HG03039 (cell line): ENCODE measurements around the gene GPC5.
"Not testable (repeated sequence)": the region's sequence is repeated elsewhere in the genome, so short reads cannot be mapped to it uniquely, and the experiment has no call there.

Source experiments
- ATAC-seq: cut with Tn5 transposase; IDR thresholded peaks from one replicate; pipeline ENCODE4 v1.9.1; 2021; ENCODE audit warnings: mild to moderate bottlenecking, moderate library complexity; ENCODE audit not compliant: unreplicated experiment

Gene GPC5

DNA sequence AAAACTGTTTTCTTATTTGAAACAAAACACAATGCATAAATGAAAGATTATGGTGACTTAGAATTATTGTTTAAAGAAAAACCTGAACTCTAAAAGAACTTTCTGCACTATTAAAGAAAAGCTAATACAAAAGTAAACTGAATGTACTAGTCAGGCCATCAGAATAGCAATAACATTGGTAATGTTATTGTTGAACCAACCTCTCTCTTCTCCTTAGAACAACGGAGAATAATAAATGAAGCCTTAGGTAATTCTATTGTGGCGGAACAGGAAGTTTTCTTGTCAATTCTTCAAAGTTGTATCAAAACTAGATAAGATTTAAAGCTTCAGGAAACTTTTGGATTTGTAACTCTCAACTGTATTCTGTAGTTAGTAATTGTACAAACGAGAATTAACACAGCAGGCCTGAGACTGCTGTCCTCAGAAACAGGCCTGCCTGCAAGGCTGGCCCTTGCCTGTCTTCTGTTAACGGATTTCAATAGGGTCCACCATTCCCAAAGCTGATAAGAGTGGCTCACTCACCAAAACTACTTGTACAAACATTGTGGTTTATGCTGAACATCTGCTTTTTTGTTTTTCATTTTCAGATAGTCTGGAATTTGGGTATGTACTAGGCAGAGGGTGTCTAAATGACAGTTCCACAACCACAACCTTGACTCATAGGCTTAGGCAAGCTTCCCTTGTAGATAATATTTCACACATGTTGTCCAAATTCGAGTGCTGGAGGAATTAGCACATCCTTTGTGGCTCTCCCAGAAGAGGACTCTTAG lies 825.8 kb downstream of the GPC5 start:
- no peak for ATAC-seq

GRCh38 chr13:92224825-92225224 lies 826.4 kb downstream of the GPC5 start:
- no peak for ATAC-seq

- ATAC-seq: no peak
These were observed 827.4 kb downstream of the GPC5 start for GRCh38 chr13:92225861-92226260.

GRCh38 chr13:92232871-92233270 lies 834.5 kb downstream of the GPC5 start:
- no peak for ATAC-seq

DNA sequence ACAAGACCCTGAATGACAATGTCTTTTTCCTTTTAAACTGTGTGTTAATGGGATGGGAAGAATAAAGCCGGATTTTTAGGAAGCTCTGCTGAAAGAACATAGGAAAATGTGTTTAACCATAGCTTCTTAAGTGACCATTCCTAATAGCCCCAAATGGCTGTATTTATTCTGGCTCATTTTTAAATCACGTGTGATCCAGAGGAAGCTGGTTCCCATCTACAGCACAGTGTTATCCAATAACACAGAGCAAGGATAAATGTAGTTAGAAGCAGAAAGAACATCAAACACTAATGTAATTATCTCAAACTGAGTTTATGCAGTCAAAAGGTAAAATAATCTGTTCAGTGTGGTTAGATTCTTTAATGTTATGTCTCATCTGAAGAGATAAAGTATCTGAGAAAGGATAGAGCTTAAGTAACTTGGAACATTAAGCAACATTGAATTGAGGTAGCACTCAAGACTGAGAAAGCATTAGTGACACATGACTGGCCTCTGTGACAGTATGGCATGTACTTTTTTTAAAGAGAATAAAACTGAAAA lies 853.3 kb downstream of the GPC5 start:
- no peak for ATAC-seq

DNA sequence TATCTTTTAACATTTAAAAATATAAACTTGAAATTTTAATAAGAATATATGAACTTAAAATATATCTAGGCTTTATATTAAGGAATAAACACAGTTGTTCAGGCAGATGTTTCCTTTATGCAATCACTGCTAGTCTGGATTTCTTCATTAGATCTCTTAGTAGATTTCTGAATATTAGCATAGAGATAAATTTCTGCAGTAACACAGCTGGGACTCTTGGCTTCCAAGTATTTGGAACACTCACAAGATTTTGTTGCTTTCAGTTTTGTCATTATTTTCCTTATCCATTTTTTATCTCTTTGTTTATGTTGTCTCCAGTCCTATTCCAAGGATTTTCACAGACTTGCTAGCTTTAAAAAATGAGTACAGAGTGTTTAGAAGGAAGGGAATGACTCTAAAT lies 857.1 kb downstream of the GPC5 start:
- no peak for ATAC-seq

GRCh38 chr13:92256211-92256610 lies 857.8 kb downstream of the GPC5 start:
- no peak for ATAC-seq

DNA sequence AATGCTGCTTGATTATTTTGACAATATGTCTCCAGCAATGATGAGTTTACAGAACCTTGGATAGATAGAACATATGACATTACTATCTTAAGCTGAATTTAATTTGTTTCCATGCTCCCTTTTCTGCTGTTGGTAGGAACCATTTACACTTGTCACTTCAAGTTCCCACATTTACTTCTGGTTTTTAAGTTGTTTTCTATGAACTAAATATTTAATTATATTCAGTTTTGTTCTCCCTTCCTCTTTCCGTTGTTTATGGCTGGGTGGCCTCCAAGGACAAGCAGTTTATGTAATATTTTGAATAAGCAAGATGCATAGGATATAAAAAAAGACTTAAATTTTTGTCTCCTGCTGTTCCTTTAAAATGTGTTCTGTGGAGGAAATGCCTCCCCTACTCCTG lies 860.6 kb downstream of the GPC5 start:
- no peak for ATAC-seq

GRCh38 chr13:92259523-92259922 lies 861.1 kb downstream of the GPC5 start:
- ATAC-seq: no peak

- ATAC-seq: no peak
These were observed 861.9 kb downstream of the GPC5 start for GRCh38 chr13:92260363-92260762.

- no peak for ATAC-seq
These were observed 863.8 kb downstream of the GPC5 start for GRCh38 chr13:92262100-92262788.

- no peak for ATAC-seq
These were observed 867.0 kb downstream of the GPC5 start for GRCh38 chr13:92265408-92265807.

DNA sequence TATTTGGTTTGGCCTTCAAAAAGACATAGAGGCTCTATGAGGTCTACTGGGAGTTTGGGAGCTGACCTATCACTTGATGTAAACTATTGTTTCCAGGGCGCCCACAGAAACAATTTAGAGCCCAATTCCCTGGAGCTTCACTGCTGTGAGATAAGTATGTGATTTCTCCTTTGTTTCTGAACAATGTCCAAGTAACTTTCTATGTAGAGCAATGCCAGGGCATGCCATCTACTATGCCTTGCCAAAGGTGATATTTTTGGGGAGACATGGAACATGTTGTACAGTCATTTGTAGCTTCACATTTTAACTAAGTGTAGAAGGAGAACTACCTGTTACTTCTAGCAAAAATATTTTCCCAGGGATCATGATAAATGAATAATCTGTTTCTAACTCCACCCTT lies 872.6 kb downstream of the GPC5 start:
- ATAC-seq: no peak

DNA sequence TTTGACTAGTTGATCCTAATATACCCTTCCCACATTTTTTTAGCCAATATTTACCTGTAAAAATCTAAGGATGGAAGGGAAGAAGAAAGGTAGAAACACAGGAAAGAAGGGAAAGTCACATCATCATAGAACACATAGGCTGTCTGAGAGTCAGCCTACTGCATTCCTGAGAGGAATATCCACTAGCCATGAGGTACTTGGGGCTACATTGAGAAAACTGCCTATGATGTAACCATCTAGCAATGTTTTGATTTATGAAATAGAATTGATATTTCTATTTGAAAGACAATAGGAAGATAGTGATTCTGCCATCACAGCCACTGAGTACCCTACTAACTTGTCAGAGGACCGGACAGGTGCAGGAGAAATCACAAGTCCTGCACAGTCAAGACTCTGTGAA lies 873.8 kb downstream of the GPC5 start:
- no peak for ATAC-seq

- ATAC-seq: not testable (repeated sequence)
These were observed 882.6 kb downstream of the GPC5 start for GRCh38 chr13:92280986-92281385.

- not testable (repeated sequence) for ATAC-seq
These were observed 892.4 kb downstream of the GPC5 start for GRCh38 chr13:92290718-92291307.

GRCh38 chr13:92294533-92294932 lies 896.1 kb downstream of the GPC5 start:
- ATAC-seq: not testable (repeated sequence)

DNA sequence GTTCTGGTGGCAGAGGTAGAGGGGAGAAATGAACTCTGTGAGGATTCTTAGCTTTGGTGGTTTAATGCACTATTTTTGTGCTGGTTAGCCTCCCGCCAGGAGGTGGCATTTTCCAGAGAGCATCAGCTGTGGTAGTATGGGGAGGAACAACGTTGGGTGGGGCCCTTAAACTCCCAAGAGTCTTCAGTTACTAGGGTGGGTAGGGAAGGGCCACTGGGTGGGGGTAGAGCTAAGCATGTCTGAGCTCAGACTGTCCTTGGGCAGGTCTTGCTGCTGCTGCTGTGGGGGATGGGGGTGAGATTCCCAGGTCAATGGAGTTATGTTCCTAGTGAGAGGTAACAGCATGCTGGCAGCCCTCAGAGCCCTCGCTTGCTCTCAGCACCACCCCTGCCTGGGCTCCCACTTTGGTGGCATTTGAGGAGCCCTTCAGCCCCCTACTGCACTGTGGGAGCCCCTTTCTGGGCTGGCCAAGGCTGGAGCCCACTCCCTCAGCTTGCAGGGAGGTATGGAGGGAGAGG lies 897.8 kb downstream of the GPC5 start:
- not testable (repeated sequence) for ATAC-seq

- ATAC-seq: no peak
These were observed 899.8 kb downstream of the GPC5 start for GRCh38 chr13:92297971-92298942.

DNA sequence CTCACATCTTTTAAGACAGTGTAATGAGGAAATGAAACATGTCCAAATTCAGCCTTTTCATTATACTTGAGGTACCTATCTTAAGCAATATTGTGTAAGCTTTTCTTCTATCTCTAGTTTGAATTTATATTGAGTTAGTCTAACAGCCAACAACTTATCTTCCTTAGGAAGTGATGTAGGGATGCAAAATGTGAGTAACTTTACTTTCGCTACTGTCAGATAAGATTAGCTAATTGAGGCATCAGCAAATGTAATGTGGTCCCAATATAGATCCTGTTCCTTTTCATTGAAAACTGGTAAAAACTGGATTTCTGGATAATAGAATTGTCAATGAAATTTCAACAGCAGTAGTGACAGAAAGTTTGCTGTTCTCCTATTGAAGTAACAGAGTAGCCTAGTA lies 902.2 kb downstream of the GPC5 start:
- no peak for ATAC-seq
